Stomach (tissue), 9 donors: ENCODE measurements around the gene TMEM186. TPM values are rescaled to one million over a fixed set of nuclear protein-coding genes. Genes with fewer than 3 reads are reported as not detected.

Source experiments
- DNase-seq, 2 donors: peaks; one replicate each; pipeline versions ENCODE4 v3.0.0 to v3.0.0-alpha.2; 2013 to 2019
- H3K27ac ChIP-seq, 5 donors: fragments of 200-600 bp in 4 of 5; sonication (generic) in 4 of 5; one replicate each; pipeline ENCODE4 v1.5.1; 2013 to 2019; ENCODE audit warnings: mild to moderate bottlenecking in 1 of 5, moderate library complexity in 1 of 5
- H3K27me3 ChIP-seq, 3 donors: fragments of 200-600 bp; sonication (generic); one replicate each; pipeline ENCODE4 v1.5.1; 2017 to 2019; ENCODE audit warnings: mixed run types in 1 of 3
- H3K36me3 ChIP-seq, 4 donors: fragments of 200-600 bp; sonication (generic); 1 replicate in 3 of 4; 2 replicates in 1 of 4; pipeline ENCODE4 v1.5.1; 2016 to 2019
- H3K4me1 ChIP-seq, 4 donors: fragments of 200-600 bp; sonication (generic); one replicate each; pipeline ENCODE4 v1.5.1; 2016 to 2019
- H3K4me3 ChIP-seq, 4 donors: fragments of 200-600 bp; sonication (generic) in 3 of 4; one replicate each; pipeline ENCODE4 v1.5.1; 2016 to 2019; ENCODE audit warnings: mild to moderate bottlenecking in 1 of 4
- H3K9me3 ChIP-seq, 4 donors: fragments of 200-600 bp; sonication (generic); one replicate each; pipeline ENCODE4 v1.5.1; 2016 to 2019
- CTCF ChIP-seq, 7 experiments: fragments of 450-650 bp in 4 of 7; fragments of 200-600 bp in 3 of 7; sonication (generic) in 3 of 7; IDR thresholded peaks; one replicate each; pipeline ENCODE4 v1.5.1; 2016 to 2019; ENCODE audit warnings: antibody characterized with exemption in 7 of 7, control low read depth in 2 of 7, mild to moderate bottlenecking in 1 of 7
- EP300 ChIP-seq: sonication (generic); formaldehyde crosslinking; IDR thresholded peaks from one replicate; pipeline ENCODE4 v1.6.1; 2017; ENCODE audit warnings: antibody characterized with exemption
- POLR2A ChIP-seq, 4 donors: fragments of 450-650 bp; IDR thresholded peaks; one replicate each; pipeline ENCODE4 v1.6.1; 2016; ENCODE audit warnings: antibody characterized with exemption in 4 of 4, control low read depth in 2 of 4, mild to moderate bottlenecking in 1 of 4, moderate library complexity in 1 of 4
- POLR2AphosphoS5 ChIP-seq, 3 donors: sonication (generic); formaldehyde crosslinking; IDR thresholded peaks; one replicate each; pipeline ENCODE4 v1.6.1; 2016; ENCODE audit warnings: antibody characterized with exemption in 3 of 3
- WGBS, 5 donors: extraction: QIAGEN DNeasy Blood & Tissue Kit in 3 of 5; methylation state at CpG; one replicate each; pipeline versions ENCODE4 v1.1.5 to v1.1.7; 2013 to 2018; 5-methylcytosine and 5-hydroxymethylcytosine counted together
- intact Hi-C: fragments of 100-400 bp; cut with DNase I; formaldehyde crosslinking; loops from one replicate; pipeline ENCODE4 v1.15.1; 2023; ENCODE audit warnings: low total_unique reads
- polyA plus RNA-seq, 3 donors: library from polyadenylated mRNA; stranded (reverse); fragments of 200-250 nt; gene quantifications; one replicate each; pipeline ENCODE4 v1.2.3, GENCODE V29; 2013
- total RNA-seq, 5 donors: library from RNA; depleted of rRNA; stranded (reverse); fragments of >200 nt; gene quantifications; one replicate each; pipeline versions ENCODE4 v1.1.0 to v1.2.3, GENCODE V29; 2014 to 2016
- donor health status: healthy with polysubstance abuse.
- donor health status: Bipolar disorder and iron deficiency.
- donor health status: healthy.

Gene TMEM186
- total and polyA plus RNA-seq, 8 donors = 5.3 to 12.9 (median 6.4) TPM; not detected in 1

DNA sequence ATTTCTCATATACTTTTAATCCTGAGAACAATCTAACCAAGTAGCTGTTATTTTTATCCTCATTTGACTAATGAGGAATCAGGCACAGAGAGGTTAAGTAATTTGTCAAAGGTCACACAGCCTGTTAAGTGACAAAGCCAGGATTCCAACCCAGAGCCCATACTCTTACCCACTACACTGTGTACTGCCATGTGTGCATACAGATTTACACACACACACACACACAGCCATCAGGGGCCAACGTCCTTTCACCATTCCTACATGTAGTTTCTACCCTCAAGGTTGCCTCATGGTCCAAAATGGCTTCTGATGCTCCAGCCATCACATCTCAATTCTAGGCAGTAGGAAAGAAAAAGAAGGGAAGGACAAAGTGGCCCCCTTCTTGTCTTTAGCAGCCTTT lies 22.1 kb downstream of the TMEM186 start:
- DNase-seq = no peak
- no peak overlapping the region for H3K27ac ChIP-seq
- H3K9me3 ChIP-seq = no peaks in the 10 kb centered on the region
- H3K4me3 ChIP-seq = no peak overlapping the region
- H3K4me1 ChIP-seq = no peaks in the 10 kb centered on the region
- peaks cover 5 to 82% (median 55%) of the 10 kb centered on the region in 4 donors for H3K36me3 ChIP-seq
- intact Hi-C loops = no loop called here
- TF ChIP-seq POLR2AphosphoS5 (IDR thresholded peaks at IDR 0.05) = no peak
- TF ChIP-seq POLR2A (IDR thresholded peaks at IDR 0.05) = no peak
- TF ChIP-seq CTCF (IDR thresholded peaks at IDR 0.05) = no peak
- no peak for TF ChIP-seq EP300
- WGBS, 5 donors = 88 to 100% (median 92%) methylated on average over 1 of the region's 1 CpG
- no peaks in the 10 kb centered on the region for H3K27me3 ChIP-seq

DNA sequence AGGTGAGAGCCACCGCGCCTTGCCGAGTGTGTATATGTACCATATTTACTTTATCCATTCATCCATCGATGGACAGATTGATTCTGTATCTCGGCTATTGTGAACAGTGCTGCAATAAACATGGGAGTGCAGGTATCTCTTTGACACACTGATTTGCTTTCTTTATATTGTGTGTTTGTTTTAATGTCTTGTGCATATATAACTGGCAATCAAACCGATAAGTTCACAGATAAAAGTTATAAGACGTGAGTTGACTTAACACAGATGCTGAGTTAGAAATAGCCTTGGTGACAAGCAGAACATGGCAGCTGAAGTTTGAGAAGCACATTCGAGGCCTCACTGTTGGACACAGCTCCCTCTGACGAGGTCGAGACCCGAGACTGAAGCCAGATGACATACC lies 23.2 kb downstream of the TMEM186 start:
- H3K27me3 ChIP-seq = no peaks in the 10 kb centered on the region
- H3K4me3 ChIP-seq = no peak overlapping the region
- peaks cover 5 to 82% (median 52%) of the 10 kb centered on the region in 4 donors for H3K36me3 ChIP-seq
- TF ChIP-seq POLR2AphosphoS5 (IDR thresholded peaks at IDR 0.05) = no peak
- TF ChIP-seq POLR2A (IDR thresholded peaks at IDR 0.05) = no peak
- no peak for TF ChIP-seq EP300
- intact Hi-C loops = no loop called here
- H3K9me3 ChIP-seq = no peaks in the 10 kb centered on the region
- H3K27ac ChIP-seq = no peak overlapping the region
- no peak for DNase-seq
- no peaks in the 10 kb centered on the region for H3K4me1 ChIP-seq
- WGBS, 5 donors = 38 to 71% (median 50%) methylated on average over 11 of the region's 11 CpGs

GRCh38 chr16:8773537-8773936 lies 23.9 kb downstream of the TMEM186 start:
- no peaks in the 10 kb centered on the region for H3K27me3 ChIP-seq
- no peak for DNase-seq
- no peaks in the 10 kb centered on the region for H3K9me3 ChIP-seq
- H3K36me3 ChIP-seq = peaks cover 5 to 82% (median 54%) of the 10 kb centered on the region in 4 donors
- no peak overlapping the region for H3K4me3 ChIP-seq
- H3K27ac ChIP-seq = no peak overlapping the region
- no peaks in the 10 kb centered on the region for H3K4me1 ChIP-seq
- TF ChIP-seq CTCF (IDR thresholded peaks at IDR 0.05) = no peak
- TF ChIP-seq POLR2A (IDR thresholded peaks at IDR 0.05) = no peak
- no peak for TF ChIP-seq EP300
- TF ChIP-seq POLR2AphosphoS5 (IDR thresholded peaks at IDR 0.05) = no peak
- intact Hi-C loops = no loop called here
- 44 to 79% (median 57%) methylated on average over 3 of the region's 3 CpGs for WGBS, 5 donors

GRCh38 chr16:8768692-8769091 lies 28.7 kb downstream of the TMEM186 start:
- Histone ChIP-seq H3K9me3 (no peaks in the 10 kb centered on the region), H3K36me3 (peaks cover 0 to 91% (median 54%) of the 10 kb centered on the region in 4 donors), H3K4me3 (no peak overlapping the region), H3K27me3 (no peaks in the 10 kb centered on the region), H3K4me1 (no peaks in the 10 kb centered on the region), H3K27ac (no peak overlapping the region)
- DNase-seq = no peak
- TF ChIP-seq EP300 = no peak
- TF ChIP-seq POLR2AphosphoS5 (IDR thresholded peaks at IDR 0.05) = no peak
- no peak for TF ChIP-seq POLR2A (IDR thresholded peaks at IDR 0.05)
- no peak for TF ChIP-seq CTCF (IDR thresholded peaks at IDR 0.05)
- 83 to 92% (median 89%) methylated on average over 12 of the region's 12 CpGs for WGBS, 5 donors
- intact Hi-C loops = no loop called here

DNA sequence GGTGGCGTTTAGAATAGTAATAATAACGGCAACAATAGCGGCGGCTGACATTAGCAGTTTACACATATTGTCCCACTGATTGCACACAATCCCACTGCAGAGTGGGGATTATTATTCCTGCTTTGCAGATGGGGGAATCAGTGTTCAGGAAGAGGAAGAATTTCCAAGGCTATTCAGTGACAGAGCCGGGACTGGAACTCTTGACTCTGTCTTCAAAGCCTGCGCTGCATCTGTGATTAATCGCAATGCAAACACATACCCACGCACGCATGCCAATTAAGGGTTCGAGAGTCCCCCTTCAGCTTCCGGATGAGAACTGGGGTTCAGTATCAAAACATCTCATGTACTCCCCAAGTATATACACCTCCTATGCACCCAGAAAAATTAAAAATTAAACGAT lies 29.2 kb downstream of the TMEM186 start:
- TF ChIP-seq CTCF (IDR thresholded peaks at IDR 0.05) = no peak
- TF ChIP-seq POLR2A (IDR thresholded peaks at IDR 0.05) = no peak
- no peak for TF ChIP-seq POLR2AphosphoS5 (IDR thresholded peaks at IDR 0.05)
- no peak for TF ChIP-seq EP300
- Histone ChIP-seq H3K36me3 (peaks cover 0 to 89% (median 53%) of the 10 kb centered on the region in 4 donors), H3K4me1 (no peaks in the 10 kb centered on the region), H3K27me3 (no peaks in the 10 kb centered on the region), H3K4me3 (no peak overlapping the region), H3K9me3 (no peaks in the 10 kb centered on the region), H3K27ac (no peak overlapping the region)
- 95 to 99% (median 96%) methylated on average over 12 of the region's 12 CpGs for WGBS, 5 donors
- DNase-seq = no peak
- intact Hi-C loops = no loop called here
